HUES64 (cell line): ENCODE measurements around the gene TMCC2.

Experiments
- H3K27ac ChIP-seq: 2 replicates; pipeline ENCODE4 v1.7.0; 2013; ENCODE audit warnings: low read depth, low read length, inconsistent platforms
- H3K27me3 ChIP-seq: 2 replicates; pipeline ENCODE4 v1.6.1; 2013; ENCODE audit warnings: mild to moderate bottlenecking, low read length; ENCODE audit not compliant: insufficient read depth
- H3K36me3 ChIP-seq: 2 replicates; pipeline ENCODE4 v1.6.1; 2013; ENCODE audit warnings: mild to moderate bottlenecking, low read length; ENCODE audit not compliant: insufficient read depth
- H3K4me1 ChIP-seq: 2 replicates; pipeline ENCODE4 v1.6.1; 2013; ENCODE audit warnings: mild to moderate bottlenecking, low read length, moderate library complexity; ENCODE audit not compliant: insufficient read depth
- H3K4me3 ChIP-seq: 2 replicates; pipeline ENCODE4 v1.5.1; 2013; ENCODE audit warnings: mild to moderate bottlenecking, low read length, moderate library complexity
- H3K9ac ChIP-seq: 2 replicates; pipeline ENCODE4 v1.6.1; 2013; ENCODE audit warnings: mild to moderate bottlenecking, low read depth, low read length
- H3K9me3 ChIP-seq: 2 replicates; pipeline ENCODE4 v1.6.1; 2013; ENCODE audit warnings: low read depth, low read length; ENCODE audit not compliant: insufficient read depth
- WGBS: fragments of 150-250, 120-280 bp; methylation state at CpG from one replicate; pipeline ENCODE4 v1.1.7; 2013; ENCODE audit warnings: missing lambda C conversion rate; 5-methylcytosine and 5-hydroxymethylcytosine counted together

TMCC2 gene

GRCh38 chr1:205255941-205256780, 28.4 kb downstream of the TMCC2 start:
- Histone ChIP-seq H3K36me3 (no peaks in the 10 kb centered on the region), H3K9me3 (no peaks in the 10 kb centered on the region), H3K9ac (no peak overlapping the region), H3K4me3 (no peak overlapping the region), H3K27ac (no peak overlapping the region), H3K27me3 (no peaks in the 10 kb centered on the region), H3K4me1 (peaks cover 8% of the 10 kb centered on the region)
- WGBS: 57% methylated on average over 8 of the region's 8 CpGs

GRCh38 chr1:205256951-205257625, 29.3 kb downstream of the TMCC2 start:
- Histone ChIP-seq H3K4me1 (peaks cover 17% of the 10 kb centered on the region), H3K36me3 (no peaks in the 10 kb centered on the region), H3K9me3 (no peaks in the 10 kb centered on the region), H3K4me3 (no peak overlapping the region), H3K27ac (no peak overlapping the region), H3K27me3 (no peaks in the 10 kb centered on the region), H3K9ac (no peak overlapping the region)
- 94% methylated on average over 19 of the region's 19 CpGs for WGBS

DNA sequence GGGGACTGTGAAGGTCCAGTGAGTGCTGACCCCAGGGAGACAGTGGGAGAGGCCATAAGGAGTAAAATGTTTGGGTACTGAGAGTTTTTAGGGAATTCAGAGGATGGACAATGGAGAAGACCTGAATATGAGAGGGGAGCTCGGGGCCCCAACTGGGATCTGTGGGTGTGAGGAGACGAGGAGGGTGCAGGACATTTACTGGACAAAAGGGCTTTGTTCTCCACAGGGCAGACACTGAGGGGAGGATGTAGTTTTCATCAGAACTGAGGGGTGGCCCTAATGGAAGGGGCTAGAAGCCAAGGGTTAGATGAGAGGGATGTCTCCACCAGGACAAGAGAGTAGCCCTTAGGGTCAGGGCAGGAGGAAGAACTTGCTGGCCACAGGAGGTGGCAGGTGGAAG, 30.0 kb downstream of the TMCC2 start:
- H3K4me3 ChIP-seq: no peak overlapping the region
- H3K4me1 ChIP-seq: peaks cover 24% of the 10 kb centered on the region
- no peak overlapping the region for H3K27ac ChIP-seq
- H3K9me3 ChIP-seq: no peaks in the 10 kb centered on the region
- no peak overlapping the region for H3K9ac ChIP-seq
- no peaks in the 10 kb centered on the region for H3K36me3 ChIP-seq
- H3K27me3 ChIP-seq: no peaks in the 10 kb centered on the region
- whole genome bisulfite sequencing: 87% methylated on average over 2 of the region's 2 CpGs

DNA sequence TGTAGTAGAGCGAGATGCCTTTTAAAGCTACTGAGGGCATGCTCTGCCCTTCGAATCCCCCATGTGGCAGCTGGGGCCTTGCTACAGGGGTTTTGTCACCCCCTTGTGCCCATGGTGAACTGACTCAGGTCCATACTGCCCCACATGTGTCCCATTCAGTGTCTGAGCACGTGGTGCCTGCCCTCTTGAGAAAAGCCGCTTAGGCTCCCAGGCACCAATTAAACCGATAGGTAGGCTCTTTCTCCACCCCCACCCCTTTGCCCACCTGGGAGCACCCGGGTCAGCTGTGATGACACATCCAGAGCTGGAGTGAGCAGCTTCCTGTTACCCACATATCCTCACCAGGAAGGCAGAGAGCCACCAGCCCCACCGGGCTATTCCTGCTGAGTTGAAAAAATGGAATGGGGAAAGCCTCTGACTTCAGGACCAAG, 30.5 kb downstream of the TMCC2 start:
- no peaks in the 10 kb centered on the region for H3K27me3 ChIP-seq
- H3K9me3 ChIP-seq: no peaks in the 10 kb centered on the region
- no peak overlapping the region for H3K27ac ChIP-seq
- 76% methylated on average over 7 of the region's 7 CpGs for WGBS
- H3K4me1 ChIP-seq: peaks cover 27% of the 10 kb centered on the region
- H3K36me3 ChIP-seq: no peaks in the 10 kb centered on the region
- no peak overlapping the region for H3K9ac ChIP-seq
- H3K4me3 ChIP-seq: no peak overlapping the region

GRCh38 chr1:205258719-205259118, 31.0 kb downstream of the TMCC2 start:
- Histone ChIP-seq H3K4me1 (peaks cover 27% of the 10 kb centered on the region), H3K9ac (no peak overlapping the region), H3K27me3 (no peaks in the 10 kb centered on the region), H3K27ac (no peak overlapping the region), H3K4me3 (no peak overlapping the region), H3K9me3 (no peaks in the 10 kb centered on the region), H3K36me3 (no peaks in the 10 kb centered on the region)
- WGBS: 85% methylated on average over 7 of the region's 8 CpGs

DNA sequence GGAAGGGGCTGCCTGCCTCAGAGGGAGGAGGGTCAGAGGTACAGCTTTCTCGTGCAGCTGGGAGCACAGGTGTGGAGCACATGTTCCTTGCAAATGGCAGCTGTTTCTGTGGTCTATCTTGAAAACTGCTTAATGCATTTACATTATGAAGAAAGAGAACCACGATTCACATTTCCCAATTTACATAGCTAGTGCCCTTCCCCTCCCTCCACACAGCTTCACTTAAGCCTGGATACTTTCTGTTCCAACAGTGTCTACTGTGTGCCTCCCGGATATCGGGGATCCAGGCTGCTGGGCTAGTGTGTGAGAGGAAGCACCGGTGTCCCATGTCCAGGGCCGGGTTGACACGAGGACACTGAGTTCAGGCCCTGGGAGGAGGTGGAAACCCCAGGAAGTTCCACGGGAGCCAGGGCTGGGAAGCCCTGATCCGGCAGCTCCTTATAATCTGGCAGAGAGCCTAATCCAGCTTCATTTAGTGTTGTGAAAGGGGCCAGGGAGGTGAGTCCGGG, 31.6 kb downstream of the TMCC2 start:
- 93% methylated on average over 10 of the region's 10 CpGs for WGBS

DNA sequence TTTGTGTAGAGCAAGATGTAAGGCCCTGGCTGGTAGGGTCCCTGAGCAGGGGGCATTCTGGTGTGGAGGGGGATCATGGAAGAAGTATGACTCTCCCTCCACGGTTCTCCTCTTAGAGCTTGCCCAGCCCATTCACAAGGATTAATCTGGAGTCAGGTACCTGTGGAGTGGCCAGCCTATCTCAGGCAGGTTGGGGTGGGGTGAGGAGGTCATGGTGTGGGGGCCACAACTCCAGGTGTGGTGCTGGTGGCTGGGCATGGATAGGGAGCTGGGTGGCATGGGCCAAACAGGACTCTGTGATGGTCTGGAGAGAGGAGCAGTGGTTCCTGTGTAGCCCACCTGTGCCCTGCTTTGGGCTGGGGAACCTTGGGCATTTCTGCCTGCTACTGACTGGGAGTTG, 32.3 kb downstream of the TMCC2 start:
- Histone ChIP-seq H3K27ac (no peak overlapping the region), H3K27me3 (no peaks in the 10 kb centered on the region), H3K4me1 (peaks cover 27% of the 10 kb centered on the region), H3K4me3 (no peak overlapping the region), H3K9me3 (no peaks in the 10 kb centered on the region), H3K36me3 (no peaks in the 10 kb centered on the region), H3K9ac (no peak overlapping the region)
- WGBS: 100% methylated on average over 1 of the region's 1 CpG

More for the DNA sequence above, 31.6 kb downstream of the TMCC2 start:
- no peak overlapping the region for H3K4me3 ChIP-seq
- peaks cover 27% of the 10 kb centered on the region for H3K4me1 ChIP-seq
- H3K27me3 ChIP-seq: no peaks in the 10 kb centered on the region
- H3K27ac ChIP-seq: no peak overlapping the region
- H3K9me3 ChIP-seq: no peaks in the 10 kb centered on the region
- no peak overlapping the region for H3K9ac ChIP-seq
- no peaks in the 10 kb centered on the region for H3K36me3 ChIP-seq

DNA sequence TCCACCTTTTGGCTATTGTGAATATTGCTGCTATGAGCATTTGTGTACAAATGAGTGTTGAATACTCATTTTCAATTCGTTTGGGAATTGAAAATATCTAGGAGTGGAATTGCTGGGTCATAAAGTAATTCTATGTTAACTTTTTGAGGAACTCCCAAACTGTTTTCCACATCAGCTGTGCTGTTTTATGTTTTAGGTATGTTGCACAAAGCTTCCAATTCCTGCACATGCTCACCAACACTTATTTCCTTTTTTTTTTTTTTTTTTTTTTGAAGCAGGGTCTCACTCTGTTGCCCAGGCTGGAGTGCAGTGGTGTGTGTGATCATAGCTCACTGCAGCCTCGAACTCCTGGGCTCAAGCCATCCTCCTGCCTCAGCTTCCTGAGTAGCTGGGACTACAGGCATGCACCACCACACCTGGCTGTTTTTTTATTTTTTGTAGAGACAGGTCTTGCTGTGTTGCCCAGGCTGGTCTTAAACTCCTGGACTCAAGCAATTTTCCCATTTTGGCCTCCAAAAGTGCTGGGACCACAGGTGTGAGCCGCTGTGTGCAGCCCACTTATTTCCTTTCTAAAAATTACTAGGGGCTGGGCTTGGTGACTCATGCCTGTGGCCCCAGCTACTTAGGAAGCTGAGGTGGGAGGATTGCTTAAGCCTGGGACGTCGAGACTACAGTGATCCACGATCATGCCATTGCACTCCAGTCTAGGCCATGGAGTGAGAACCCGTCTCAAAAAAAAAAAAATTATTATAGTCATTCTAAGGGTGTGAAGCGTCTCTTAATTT, 33.4 kb downstream of the TMCC2 start:
- no peak overlapping the region; the same call in 1 of the 2 replicates for H3K9ac ChIP-seq
- no peak overlapping the region for H3K27ac ChIP-seq
- 83% methylated on average over 8 of the region's 8 CpGs for WGBS
- peaks cover 27% of the 10 kb centered on the region for H3K4me1 ChIP-seq
- no peaks in the 10 kb centered on the region for H3K36me3 ChIP-seq
- no peaks in the 10 kb centered on the region for H3K27me3 ChIP-seq
- H3K4me3 ChIP-seq: no peak overlapping the region
- no peaks in the 10 kb centered on the region for H3K9me3 ChIP-seq

- Histone ChIP-seq H3K9ac (no peak overlapping the region), H3K36me3 (no peaks in the 10 kb centered on the region), H3K9me3 (no peaks in the 10 kb centered on the region), H3K27me3 (no peaks in the 10 kb centered on the region), H3K27ac (no peak overlapping the region), H3K4me3 (no peak overlapping the region), H3K4me1 (peaks cover 27% of the 10 kb centered on the region)
- 48% methylated on average over 5 of the region's 5 CpGs for WGBS
Observed at GRCh38 chr1:205261946-205262691, 34.4 kb downstream of the TMCC2 start.

- H3K4me1 ChIP-seq: peaks cover 32% of the 10 kb centered on the region
- no peaks in the 10 kb centered on the region for H3K27me3 ChIP-seq
- no peaks in the 10 kb centered on the region for H3K9me3 ChIP-seq
- 0 out of 2 replicates have a peak overlapping the region, but pooled peaks have one; percentile 5 for H3K9ac ChIP-seq
- no peaks in the 10 kb centered on the region for H3K36me3 ChIP-seq
- 71% methylated on average over 8 of the region's 8 CpGs for WGBS
- H3K4me3 ChIP-seq: no peak overlapping the region
- H3K27ac ChIP-seq: no peak overlapping the region
Observed at GRCh38 chr1:205262731-205263171, 35.0 kb downstream of the TMCC2 start.
